Measurements from ENCODE around the gene AQP2. TPM values are rescaled to one million over a fixed set of nuclear protein-coding genes. Genes with fewer than 3 reads are reported as not detected.

Gene AQP2
- total RNA-seq, 1 experiment from 2014 or later = 0.36 TPM

GRCh38 chr12:49975318-49975761, 24.8 kb downstream of the AQP2 start:
- Histone ChIP-seq H3K36me3 (ENCODE audit: control insufficient read depth, insufficient read depth, low read length) (no peaks in the 10 kb centered on the region), H3K4me1 (ENCODE audit: control insufficient read depth, insufficient read depth, low read length) (peaks cover 17% of the 10 kb centered on the region; the same call in 1 of the 2 replicates), H3K27ac (ENCODE audit: low read length) (no peak overlapping the region), H3K27me3 (ENCODE audit: control insufficient read depth, insufficient read depth, low read length) (no peaks in the 10 kb centered on the region), H3K9me3 (ENCODE audit: control insufficient read depth, insufficient read depth, low read depth, low read length) (no peaks in the 10 kb centered on the region), H3K4me3 (ENCODE audit: low read depth in 2 of 2, low read length in 2 of 2) (no peak overlapping the region)
- intact Hi-C loops (cut with micrococcal nuclease; ENCODE audit: unreplicated experiment) (no loop called here), in situ Hi-C loops (cut with HindIII; ENCODE audit: low pct_unique_long_range_greater_than_20kb, low sequenced_read_pairs) (no loop called here)
- no peak for TF ChIP-seq POLR2AphosphoS5 (IDR thresholded peaks at IDR 0.05; ENCODE audit: low read depth, low read length)
- TF ChIP-seq, protein P1, sequence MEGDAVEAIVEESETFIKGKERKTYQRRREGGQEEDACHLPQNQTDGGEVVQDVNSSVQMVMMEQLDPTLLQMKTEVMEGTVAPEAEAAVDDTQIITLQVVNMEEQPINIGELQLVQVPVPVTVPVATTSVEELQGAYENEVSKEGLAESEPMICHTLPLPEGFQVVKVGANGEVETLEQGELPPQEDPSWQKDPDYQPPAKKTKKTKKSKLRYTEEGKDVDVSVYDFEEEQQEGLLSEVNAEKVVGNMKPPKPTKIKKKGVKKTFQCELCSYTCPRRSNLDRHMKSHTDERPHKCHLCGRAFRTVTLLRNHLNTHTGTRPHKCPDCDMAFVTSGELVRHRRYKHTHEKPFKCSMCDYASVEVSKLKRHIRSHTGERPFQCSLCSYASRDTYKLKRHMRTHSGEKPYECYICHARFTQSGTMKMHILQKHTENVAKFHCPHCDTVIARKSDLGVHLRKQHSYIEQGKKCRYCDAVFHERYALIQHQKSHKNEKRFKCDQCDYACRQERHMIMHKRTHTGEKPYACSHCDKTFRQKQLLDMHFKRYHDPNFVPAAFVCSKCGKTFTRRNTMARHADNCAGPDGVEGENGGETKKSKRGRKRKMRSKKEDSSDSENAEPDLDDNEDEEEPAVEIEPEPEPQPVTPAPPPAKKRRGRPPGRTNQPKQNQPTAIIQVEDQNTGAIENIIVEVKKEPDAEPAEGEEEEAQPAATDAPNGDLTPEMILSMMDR (IDR thresholded peaks at IDR 0.05) = no peak
- TF ChIP-seq, protein P2, sequence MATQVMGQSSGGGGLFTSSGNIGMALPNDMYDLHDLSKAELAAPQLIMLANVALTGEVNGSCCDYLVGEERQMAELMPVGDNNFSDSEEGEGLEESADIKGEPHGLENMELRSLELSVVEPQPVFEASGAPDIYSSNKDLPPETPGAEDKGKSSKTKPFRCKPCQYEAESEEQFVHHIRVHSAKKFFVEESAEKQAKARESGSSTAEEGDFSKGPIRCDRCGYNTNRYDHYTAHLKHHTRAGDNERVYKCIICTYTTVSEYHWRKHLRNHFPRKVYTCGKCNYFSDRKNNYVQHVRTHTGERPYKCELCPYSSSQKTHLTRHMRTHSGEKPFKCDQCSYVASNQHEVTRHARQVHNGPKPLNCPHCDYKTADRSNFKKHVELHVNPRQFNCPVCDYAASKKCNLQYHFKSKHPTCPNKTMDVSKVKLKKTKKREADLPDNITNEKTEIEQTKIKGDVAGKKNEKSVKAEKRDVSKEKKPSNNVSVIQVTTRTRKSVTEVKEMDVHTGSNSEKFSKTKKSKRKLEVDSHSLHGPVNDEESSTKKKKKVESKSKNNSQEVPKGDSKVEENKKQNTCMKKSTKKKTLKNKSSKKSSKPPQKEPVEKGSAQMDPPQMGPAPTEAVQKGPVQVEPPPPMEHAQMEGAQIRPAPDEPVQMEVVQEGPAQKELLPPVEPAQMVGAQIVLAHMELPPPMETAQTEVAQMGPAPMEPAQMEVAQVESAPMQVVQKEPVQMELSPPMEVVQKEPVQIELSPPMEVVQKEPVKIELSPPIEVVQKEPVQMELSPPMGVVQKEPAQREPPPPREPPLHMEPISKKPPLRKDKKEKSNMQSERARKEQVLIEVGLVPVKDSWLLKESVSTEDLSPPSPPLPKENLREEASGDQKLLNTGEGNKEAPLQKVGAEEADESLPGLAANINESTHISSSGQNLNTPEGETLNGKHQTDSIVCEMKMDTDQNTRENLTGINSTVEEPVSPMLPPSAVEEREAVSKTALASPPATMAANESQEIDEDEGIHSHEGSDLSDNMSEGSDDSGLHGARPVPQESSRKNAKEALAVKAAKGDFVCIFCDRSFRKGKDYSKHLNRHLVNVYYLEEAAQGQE (IDR thresholded peaks at IDR 0.05; ENCODE audit: insufficient read depth in 1 of 2, low read depth in 2 of 2, low read length in 1 of 2) = no peak
- TF ChIP-seq SIN3A (IDR thresholded peaks at IDR 0.05; ENCODE audit: borderline replicate concordance, insufficient read depth, low read depth, low read length) = no peak
- TF ChIP-seq TCF7L2 (IDR thresholded peaks at IDR 0.05; ENCODE audit: low read depth, low read length) = no peak
- ChIA-PET CTCF (no interaction called here), POLR2A (no interaction called here)
- no TSS peak for BruUV-seq (replicated peaks)
- no peak for DNase-seq (ENCODE audit: low read depth, low spot score)
- no peak for ATAC-seq

DNA sequence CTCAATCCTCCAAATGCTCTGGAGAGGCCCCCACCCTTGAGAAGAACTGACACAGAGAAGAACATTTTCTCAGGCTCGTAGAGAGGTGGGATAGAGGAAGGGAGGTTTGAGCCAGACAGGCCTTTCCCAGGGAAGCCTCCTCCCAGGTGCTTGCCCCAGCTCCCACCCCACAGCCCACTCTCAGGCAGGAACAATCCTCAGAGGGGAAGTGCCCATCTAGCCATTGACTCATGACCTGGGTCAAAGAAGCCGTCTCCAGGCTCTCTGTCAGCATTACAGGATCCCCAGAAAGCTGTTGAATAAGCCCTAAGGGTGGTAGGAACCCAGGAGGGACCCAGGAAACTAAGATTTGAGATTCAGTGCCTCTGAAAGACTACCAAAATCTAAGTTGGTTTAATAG, 26.0 kb downstream of the AQP2 start:
- ChIA-PET CTCF (no interaction called here), POLR2A (no interaction called here)
- TF ChIP-seq, protein P2 (IDR thresholded peaks at IDR 0.05; ENCODE audit: insufficient read depth in 1 of 2, low read depth in 2 of 2, low read length in 1 of 2) = no peak
- TF ChIP-seq, protein P1 (IDR thresholded peaks at IDR 0.05) = no peak
- TF ChIP-seq SIN3A (IDR thresholded peaks at IDR 0.05; ENCODE audit: borderline replicate concordance, insufficient read depth, low read depth, low read length) (no peak), TCF7L2 (IDR thresholded peaks at IDR 0.05; ENCODE audit: low read depth, low read length) (no peak), POLR2AphosphoS5 (IDR thresholded peaks at IDR 0.05; ENCODE audit: low read depth, low read length) (no peak)
- BruUV-seq (replicated peaks) = no TSS peak
- Histone ChIP-seq H3K9me3 (ENCODE audit: control insufficient read depth, insufficient read depth, low read depth, low read length) (no peaks in the 10 kb centered on the region), H3K27ac (ENCODE audit: low read length) (no peak overlapping the region), H3K4me1 (ENCODE audit: control insufficient read depth, insufficient read depth, low read length) (peaks cover 12% of the 10 kb centered on the region; the same call in 1 of the 2 replicates), H3K4me3 (ENCODE audit: low read depth in 2 of 2, low read length in 2 of 2) (no peak overlapping the region), H3K27me3 (ENCODE audit: control insufficient read depth, insufficient read depth, low read length) (no peaks in the 10 kb centered on the region), H3K36me3 (ENCODE audit: control insufficient read depth, insufficient read depth, low read length) (no peaks in the 10 kb centered on the region)
- in situ Hi-C loops (cut with HindIII; ENCODE audit: low pct_unique_long_range_greater_than_20kb, low sequenced_read_pairs) = no loop called here
- intact Hi-C loops (cut with micrococcal nuclease; ENCODE audit: unreplicated experiment) = no loop called here
- ATAC-seq (no peak), DNase-seq (ENCODE audit: low read depth, low spot score) (no peak)

Data from Panc1 (cell line).